K562 treated with DMSO at 1 percent for 24 hours (cell line): ENCODE results near the gene KIF13A. TPM values are rescaled to one million over a fixed set of nuclear protein-coding genes. Genes with fewer than 3 reads are reported as not detected.

Source experiments
- total RNA-seq: library from RNA; unstranded; fragments of 300-600 nt; gene quantifications from 2 replicates; pipeline ENCODE4 v1.2.3, GENCODE V29; 2022; ENCODE audit warnings: low read depth; ENCODE audit not compliant: insufficient read depth

The KIF13A gene
- 25.2 and 25.7 TPM in 2 replicates for total RNA-seq

DNA sequence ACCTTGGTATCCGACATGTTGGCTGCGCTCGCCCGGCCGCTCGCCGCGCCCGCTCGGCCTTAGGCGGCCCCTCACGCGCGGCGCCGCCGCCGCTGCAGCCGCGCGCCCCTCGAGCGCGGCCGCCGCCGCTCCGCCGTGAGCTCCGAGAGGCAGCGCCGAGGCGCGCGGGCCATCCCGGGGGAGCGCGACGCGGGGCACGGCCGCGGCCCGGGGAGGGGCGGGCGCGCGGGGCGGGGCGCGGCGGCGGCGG, at the start of gene KIF13A:
Gene KIF13A, minus strand, starts transcription at position 189 of the 250 bp plus-strand sequence. Its CDS starts 172 bp downstream, at position 17.

Other genes starting within 250 kb of the KIF13A start
- not detected in 2 replicates for gene NHLRC1, start 135.0 kb upstream of the KIF13A start, total RNA-seq
- gene TPMT, start 167.4 kb upstream of the KIF13A start, total RNA-seq: 16.7 and 20.5 TPM in 2 replicates
- gene KDM1B, start 167.8 kb upstream of the KIF13A start, total RNA-seq: 31.0 and 38.2 TPM in 2 replicates